IPS DF 6.9 (cell line): ENCODE results near the gene MIOX.

Source experiments
- DNase-seq: peaks from one replicate; pipeline ENCODE4 v3.0.0-alpha.2; 2013; ENCODE audit warnings: low read depth, low spot score
- H3K27ac ChIP-seq: one replicate; pipeline ENCODE4 v1.5.1; 2013; ENCODE audit warnings: low read length, control low read depth
- H3K27me3 ChIP-seq: 2 replicates; pipeline ENCODE4 v1.6.1; 2013; ENCODE audit warnings: mild to moderate bottlenecking, low read length; ENCODE audit not compliant: control insufficient read depth, insufficient read depth
- H3K36me3 ChIP-seq: 2 replicates; pipeline ENCODE4 v1.6.1; 2013; ENCODE audit warnings: low read length; ENCODE audit not compliant: control insufficient read depth, insufficient read depth
- H3K4me1 ChIP-seq: 2 replicates; pipeline ENCODE4 v1.6.1; 2013; ENCODE audit warnings: low read length; ENCODE audit not compliant: control insufficient read depth, insufficient read depth
- H3K4me3 ChIP-seq: 2 replicates; pipeline ENCODE4 v1.5.1; 2013; ENCODE audit warnings: mild to moderate bottlenecking, low read length
- H3K9me3 ChIP-seq: 2 replicates; pipeline ENCODE4 v1.6.1; 2013; ENCODE audit warnings: low read length, inconsistent platforms; ENCODE audit not compliant: control insufficient read depth, insufficient read depth
- WGBS: extraction: QIAGEN DNeasy Blood & Tissue Kit; methylation state at CpG from one replicate; pipeline ENCODE4 v1.1.7; 2013; ENCODE audit warnings: mixed read lengths, missing lambda C conversion rate; ENCODE audit not compliant: insufficient read length, insufficient coverage; 5-methylcytosine and 5-hydroxymethylcytosine counted together

The MIOX gene

GRCh38 chr22:50465066-50465930, 21.4 kb upstream of the MIOX start:
- no peaks in the 10 kb centered on the region for H3K9me3 ChIP-seq
- H3K27ac ChIP-seq = no peak overlapping the region
- no peak for DNase-seq
- peaks cover 3% of the 10 kb centered on the region for H3K4me1 ChIP-seq
- no peak overlapping the region for H3K4me3 ChIP-seq
- peaks cover 68% of the 10 kb centered on the region for H3K36me3 ChIP-seq
- no peaks in the 10 kb centered on the region for H3K27me3 ChIP-seq
- no CpG with 5 or more reads among the region's 30 CpGs for WGBS

GRCh38 chr22:50467341-50467740, 19.3 kb upstream of the MIOX start:
- no peak for DNase-seq
- peaks cover 6% of the 10 kb centered on the region for H3K4me1 ChIP-seq
- H3K9me3 ChIP-seq = no peaks in the 10 kb centered on the region
- H3K36me3 ChIP-seq = peaks cover 51% of the 10 kb centered on the region
- H3K4me3 ChIP-seq = no peak overlapping the region
- WGBS = no CpG with 5 or more reads among the region's 24 CpGs
- no peak overlapping the region for H3K27ac ChIP-seq
- H3K27me3 ChIP-seq = no peaks in the 10 kb centered on the region

- no peaks in the 10 kb centered on the region for H3K27me3 ChIP-seq
- H3K27ac ChIP-seq = no peak overlapping the region
- DNase-seq = no peak
- H3K9me3 ChIP-seq = no peaks in the 10 kb centered on the region
- peaks cover 6% of the 10 kb centered on the region for H3K4me1 ChIP-seq
- H3K36me3 ChIP-seq = peaks cover 45% of the 10 kb centered on the region
- H3K4me3 ChIP-seq = no peak overlapping the region
- no CpG with 5 or more reads among the region's 22 CpGs for WGBS
Measured at GRCh38 chr22:50467773-50468440, 18.8 kb upstream of the MIOX start.

- DNase-seq = no peak
- H3K36me3 ChIP-seq = peaks cover 39% of the 10 kb centered on the region
- H3K4me3 ChIP-seq = no peak overlapping the region
- no peak overlapping the region for H3K27ac ChIP-seq
- WGBS = no CpG with 5 or more reads among the region's 8 CpGs
- H3K4me1 ChIP-seq = peaks cover 6% of the 10 kb centered on the region
- H3K27me3 ChIP-seq = no peaks in the 10 kb centered on the region
- H3K9me3 ChIP-seq = no peaks in the 10 kb centered on the region
Measured at GRCh38 chr22:50468626-50469025, 18.0 kb upstream of the MIOX start.

- no peak overlapping the region for H3K27ac ChIP-seq
- H3K27me3 ChIP-seq = no peaks in the 10 kb centered on the region
- WGBS = no CpG with 5 or more reads among the region's 25 CpGs
- H3K4me1 ChIP-seq = peaks cover 8% of the 10 kb centered on the region
- H3K36me3 ChIP-seq = peaks cover 32% of the 10 kb centered on the region
- H3K9me3 ChIP-seq = no peaks in the 10 kb centered on the region
- H3K4me3 ChIP-seq = no peak overlapping the region
- DNase-seq = no peak
Measured at GRCh38 chr22:50469377-50470305, 17.0 kb upstream of the MIOX start.

- no CpG with 5 or more reads among the region's 6 CpGs for WGBS
- Histone ChIP-seq H3K27ac (no peak overlapping the region), H3K9me3 (no peaks in the 10 kb centered on the region), H3K36me3 (peaks cover 25% of the 10 kb centered on the region), H3K4me1 (peaks cover 8% of the 10 kb centered on the region), H3K4me3 (no peak overlapping the region), H3K27me3 (no peaks in the 10 kb centered on the region)
- DNase-seq = no peak
Measured at GRCh38 chr22:50470491-50470890, 16.2 kb upstream of the MIOX start.

GRCh38 chr22:50471197-50471847, 15.3 kb upstream of the MIOX start:
- WGBS = no CpG with 5 or more reads among the region's 21 CpGs
- Histone ChIP-seq H3K27ac (no peak overlapping the region), H3K9me3 (no peaks in the 10 kb centered on the region), H3K36me3 (peaks cover 17% of the 10 kb centered on the region), H3K27me3 (no peaks in the 10 kb centered on the region), H3K4me3 (no peak overlapping the region), H3K4me1 (peaks cover 9% of the 10 kb centered on the region)
- no peak for DNase-seq

- WGBS = no CpG with 5 or more reads among the region's 5 CpGs
- peaks cover 10% of the 10 kb centered on the region for H3K36me3 ChIP-seq
- peaks cover 9% of the 10 kb centered on the region for H3K4me1 ChIP-seq
- H3K27me3 ChIP-seq = no peaks in the 10 kb centered on the region
- DNase-seq = no peak
- H3K27ac ChIP-seq = no peak overlapping the region
- no peaks in the 10 kb centered on the region for H3K9me3 ChIP-seq
- no peak overlapping the region for H3K4me3 ChIP-seq
Measured at GRCh38 chr22:50471962-50472361, 14.7 kb upstream of the MIOX start.

- Histone ChIP-seq H3K36me3 (no peaks in the 10 kb centered on the region; the same call in 1 of the 2 replicates), H3K27ac (no peak overlapping the region), H3K27me3 (no peaks in the 10 kb centered on the region), H3K4me3 (no peak overlapping the region), H3K4me1 (peaks cover 9% of the 10 kb centered on the region), H3K9me3 (no peaks in the 10 kb centered on the region)
- WGBS = no CpG with 5 or more reads among the region's 6 CpGs
- no peak for DNase-seq
Measured at GRCh38 chr22:50473088-50473487, 13.6 kb upstream of the MIOX start.
